Endothelial cell (in vitro differentiated cells): ENCODE data around the gene HNRNPA3. TPM values are rescaled to one million over a fixed set of nuclear protein-coding genes. Genes with fewer than 3 reads are reported as not detected.
"Not testable (repeated sequence)": the region's sequence is repeated elsewhere in the genome, so short reads cannot be mapped to it uniquely, and the experiment has no call there.

Source experiments
- DNase-seq: peaks from one replicate; pipeline ENCODE4 v3.0.0; 2021; ENCODE audit warnings: low spot score
- H3K27ac Mint-ChIP-seq: one replicate; pipeline ENCODE4 v1.8.0; 2021; ENCODE audit warnings: mixed read lengths, inconsistent platforms; ENCODE audit not compliant: unreplicated experiment
- H3K27me3 Mint-ChIP-seq: one replicate; pipeline ENCODE4 v1.8.0; 2021; ENCODE audit warnings: mild to moderate bottlenecking, moderate library complexity, mixed read lengths, inconsistent platforms; ENCODE audit not compliant: unreplicated experiment
- H3K36me3 Mint-ChIP-seq: one replicate; pipeline ENCODE4 v1.8.0; 2021; ENCODE audit warnings: mild to moderate bottlenecking, low read depth, mixed read lengths, inconsistent platforms; ENCODE audit not compliant: unreplicated experiment
- H3K4me1 Mint-ChIP-seq: one replicate; pipeline ENCODE4 v1.8.0; 2021; ENCODE audit warnings: mild to moderate bottlenecking, mixed read lengths, inconsistent platforms; ENCODE audit not compliant: unreplicated experiment
- H3K4me3 Mint-ChIP-seq: one replicate; pipeline ENCODE4 v1.8.0; 2021; ENCODE audit warnings: mild to moderate bottlenecking, mixed read lengths, inconsistent platforms; ENCODE audit not compliant: unreplicated experiment
- H3K9me3 Mint-ChIP-seq: one replicate; pipeline ENCODE4 v1.8.0; 2021; ENCODE audit warnings: mixed read lengths, inconsistent platforms; ENCODE audit not compliant: unreplicated experiment
- CTCF ChIP-seq: fragments of 200-600 bp; sonication (generic); IDR thresholded peaks from one replicate; pipeline ENCODE4 v1.5.0; 2021; ENCODE audit warnings: antibody characterized with exemption; ENCODE audit not compliant: unreplicated experiment
- total RNA-seq: library from RNA; stranded (reverse); fragmentation: NEBNext Ultra II Directional; extraction: Animal tissue kit (Norgen Biotek cat#: 25700); gene quantifications from one replicate; pipeline ENCODE4 v1.2.1, GENCODE V29; 2021; ENCODE audit not compliant: unreplicated experiment

HNRNPA3 gene
- total RNA-seq, 1 donor from 2014 or later, result 264 TPM

GRCh38 chr2:177188482-177189469 lies 23.8 kb upstream of the HNRNPA3 start:
- no peak for TF ChIP-seq CTCF
- Mint-ChIP-seq H3K9me3 (no peaks in the 10 kb centered on the region), H3K27me3 (no peaks in the 10 kb centered on the region), H3K27ac (no peak overlapping the region), H3K4me3 (no peak overlapping the region), H3K36me3 (no peaks in the 10 kb centered on the region), H3K4me1 (peaks cover 2% of the 10 kb centered on the region)
- no peak for DNase-seq

GRCh38 chr2:177190941-177191340 lies 21.7 kb upstream of the HNRNPA3 start:
- Mint-ChIP-seq H3K36me3 (no peaks in the 10 kb centered on the region), H3K4me1 (peaks cover 2% of the 10 kb centered on the region)

GRCh38 chr2:177192788-177193187 lies 19.8 kb upstream of the HNRNPA3 start:
- no peaks in the 10 kb centered on the region for H3K9me3 Mint-ChIP-seq
- H3K4me1 Mint-ChIP-seq, result no peaks in the 10 kb centered on the region
- no peaks in the 10 kb centered on the region for H3K27me3 Mint-ChIP-seq
- no peaks in the 10 kb centered on the region for H3K36me3 Mint-ChIP-seq
- H3K27ac Mint-ChIP-seq, result no peak overlapping the region
- no peak overlapping the region for H3K4me3 Mint-ChIP-seq
- no peak for DNase-seq
- no peak for TF ChIP-seq CTCF

More at GRCh38 chr2:177190941-177191340, 21.7 kb upstream of the HNRNPA3 start:
- Mint-ChIP-seq H3K9me3 (no peaks in the 10 kb centered on the region), H3K4me3 (no peak overlapping the region), H3K27me3 (no peaks in the 10 kb centered on the region), H3K27ac (no peak overlapping the region)
- DNase-seq, result no peak
- TF ChIP-seq CTCF, result no peak

- H3K27me3 Mint-ChIP-seq, result no peaks in the 10 kb centered on the region
- H3K27ac Mint-ChIP-seq, result no peak overlapping the region
- no peak for TF ChIP-seq CTCF
- no peaks in the 10 kb centered on the region for H3K36me3 Mint-ChIP-seq
- no peak overlapping the region for H3K4me3 Mint-ChIP-seq
- no peaks in the 10 kb centered on the region for H3K9me3 Mint-ChIP-seq
- no peak for DNase-seq
- H3K4me1 Mint-ChIP-seq, result no peaks in the 10 kb centered on the region
Observed at GRCh38 chr2:177193240-177193639, 19.4 kb upstream of the HNRNPA3 start.

GRCh38 chr2:177195194-177195593 lies 17.4 kb upstream of the HNRNPA3 start:
- no peak for DNase-seq
- TF ChIP-seq CTCF, result no peak
- Mint-ChIP-seq H3K36me3 (no peaks in the 10 kb centered on the region), H3K27me3 (no peaks in the 10 kb centered on the region), H3K4me1 (no peaks in the 10 kb centered on the region), H3K9me3 (no peaks in the 10 kb centered on the region), H3K27ac (no peak overlapping the region), H3K4me3 (no peak overlapping the region)

GRCh38 chr2:177200419-177200818 lies 12.2 kb upstream of the HNRNPA3 start:
- H3K27ac Mint-ChIP-seq, H3K36me3 Mint-ChIP-seq, H3K4me1 Mint-ChIP-seq, H3K27me3 Mint-ChIP-seq, H3K9me3 Mint-ChIP-seq, DNase-seq, H3K4me3 Mint-ChIP-seq: not testable (repeated sequence)
